Activated CD8-positive, alpha-beta memory T cell treated with anti-CD3 and anti-CD28 coated beads, Interleukin-2, amount 10 ng/mL, durations not matched to agents 7 days and 5 days (primary cell): ENCODE data around the gene OPA1. TPM values are rescaled to one million over a fixed set of nuclear protein-coding genes. Genes with fewer than 3 reads are reported as not detected.
"Not testable (repeated sequence)": the region's sequence is repeated elsewhere in the genome, so short reads cannot be mapped to it uniquely, and the experiment has no call there.

Experiments used
- ATAC-seq: fragments of 150-1000 bp; cut with Tn5 transposase; one replicate; pipeline ENCODE4 v1.10.0; 2021; ENCODE audit warnings: moderate library complexity
- CTCF ChIA-PET: fragments of 350-600 bp; sonication (Branson Sonifier 250); formaldehyde crosslinking; loops from one replicate; lab custom pipeline; 2021; ENCODE audit warnings: antibody characterized with exemption; lab: Charles Lee
- DNase-seq: peaks from one replicate; pipeline ENCODE4 v3.0.0-alpha.2; 2020
- H3K27ac Mint-ChIP-seq: one replicate; pipeline ENCODE4 v1.8.0; 2021; ENCODE audit warnings: mild to moderate bottlenecking, mixed read lengths
- H3K27me3 Mint-ChIP-seq: one replicate; pipeline ENCODE4 v1.8.0; 2021; ENCODE audit warnings: mixed read lengths
- H3K36me3 Mint-ChIP-seq: one replicate; pipeline ENCODE4 v1.8.0; 2021; ENCODE audit warnings: mild to moderate bottlenecking, mixed read lengths
- H3K4me1 Mint-ChIP-seq: one replicate; pipeline ENCODE4 v1.8.0; 2021; ENCODE audit warnings: mixed read lengths
- H3K4me3 Mint-ChIP-seq: one replicate; pipeline ENCODE4 v1.8.0; 2021; ENCODE audit warnings: mild to moderate bottlenecking, moderate library complexity, mixed read lengths
- H3K9me3 Mint-ChIP-seq: one replicate; pipeline ENCODE4 v1.8.0; 2022; ENCODE audit warnings: low read depth, mixed read lengths
- total RNA-seq, 2 experiments: library from RNA; stranded (reverse); gene quantifications; one replicate each; pipeline ENCODE4 v1.2.3, GENCODE V29; 2021

The OPA1 gene
- total RNA-seq, 2 experiments from 2014 or later = 56.5 to 61.7 TPM

DNA sequence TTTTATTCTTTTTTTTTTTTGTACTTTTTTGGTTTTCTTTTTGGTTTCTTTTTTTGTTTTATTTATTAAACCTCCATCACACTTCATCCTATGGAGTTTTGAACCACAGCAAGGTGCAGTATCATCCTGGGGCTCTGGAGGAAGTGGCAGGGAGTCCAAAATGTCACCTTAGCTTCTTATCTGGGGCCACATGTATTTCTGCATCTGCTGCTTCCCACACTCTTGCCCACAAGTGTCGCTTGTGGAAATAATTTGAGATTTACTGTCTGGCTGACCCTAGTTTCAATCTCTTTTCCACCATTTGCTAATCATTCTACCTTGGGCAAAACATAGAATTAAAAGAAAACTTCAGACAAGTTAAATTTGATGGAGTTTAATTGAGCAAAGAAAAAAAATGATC lies 6.4 kb downstream of the OPA1 start:
- peaks cover 41% of the 10 kb centered on the region for H3K4me1 Mint-ChIP-seq
- no peaks in the 10 kb centered on the region for H3K9me3 Mint-ChIP-seq
- CTCF ChIA-PET = interaction anchor here (1.0 to 1.7 kb wide), 2 partner anchors 13 to 18 kb away, joined by 3 to 4 read pairs; no protein-coding TSS in a partner anchor
- H3K36me3 Mint-ChIP-seq = peaks cover 36% of the 10 kb centered on the region
- ATAC-seq = no peak
- H3K4me3 Mint-ChIP-seq = no peak overlapping the region
- no peaks in the 10 kb centered on the region for H3K27me3 Mint-ChIP-seq
- no peak overlapping the region for H3K27ac Mint-ChIP-seq
- no peak for DNase-seq

DNA sequence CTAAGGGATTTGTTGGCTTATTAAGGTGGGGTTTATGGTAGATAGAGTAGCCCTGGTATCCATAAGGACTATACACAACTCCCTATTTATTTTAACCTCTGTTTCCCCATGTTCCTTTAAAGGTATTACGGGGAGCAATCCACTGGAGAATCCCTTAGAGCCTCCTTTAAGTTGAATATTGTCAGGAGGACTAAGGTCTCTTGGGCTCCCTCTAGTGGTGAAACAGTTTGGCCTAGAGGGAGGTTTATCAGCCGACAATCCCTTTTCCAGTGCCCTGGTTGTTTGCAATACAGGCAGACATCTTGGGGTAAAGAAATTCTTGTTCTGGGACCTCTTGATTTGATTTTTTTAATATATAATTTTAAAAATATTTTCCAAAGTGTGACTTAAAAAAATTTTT lies 12.9 kb downstream of the OPA1 start:
- Mint-ChIP-seq H3K36me3 (peaks cover 36% of the 10 kb centered on the region), H3K4me1 (no peaks in the 10 kb centered on the region), H3K27ac (no peak overlapping the region), H3K4me3 (no peak overlapping the region), H3K9me3 (peaks cover 2% of the 10 kb centered on the region), H3K27me3 (no peaks in the 10 kb centered on the region)
- peak; percentile 63 for DNase-seq
- CTCF ChIA-PET = no interaction called here
- peak; percentile 78 for ATAC-seq

DNA sequence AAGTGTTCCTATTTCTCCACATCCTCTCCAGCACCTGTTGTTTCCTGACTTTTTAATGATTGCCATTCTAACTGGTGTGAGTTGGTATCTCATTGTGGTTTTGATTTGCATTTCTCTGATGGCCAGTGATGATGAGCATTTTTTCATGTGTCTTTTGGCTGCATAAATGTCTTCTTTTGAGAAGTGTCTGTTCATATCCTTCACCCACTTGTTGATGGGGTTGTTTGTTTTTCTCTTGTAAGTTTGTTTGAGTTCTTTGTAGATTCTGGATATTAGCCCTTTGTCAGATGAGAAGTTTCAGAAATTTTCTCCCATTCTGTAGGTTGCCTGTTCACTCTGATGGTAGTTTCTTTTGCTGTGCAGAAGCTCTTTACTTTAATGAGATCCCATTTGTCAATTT lies 13.9 kb downstream of the OPA1 start:
- H3K27ac Mint-ChIP-seq, H3K9me3 Mint-ChIP-seq, ATAC-seq, H3K4me1 Mint-ChIP-seq, DNase-seq, CTCF ChIA-PET, H3K27me3 Mint-ChIP-seq, H3K4me3 Mint-ChIP-seq: not testable (repeated sequence)
- H3K36me3 Mint-ChIP-seq = peaks cover 45% of the 10 kb centered on the region

DNA sequence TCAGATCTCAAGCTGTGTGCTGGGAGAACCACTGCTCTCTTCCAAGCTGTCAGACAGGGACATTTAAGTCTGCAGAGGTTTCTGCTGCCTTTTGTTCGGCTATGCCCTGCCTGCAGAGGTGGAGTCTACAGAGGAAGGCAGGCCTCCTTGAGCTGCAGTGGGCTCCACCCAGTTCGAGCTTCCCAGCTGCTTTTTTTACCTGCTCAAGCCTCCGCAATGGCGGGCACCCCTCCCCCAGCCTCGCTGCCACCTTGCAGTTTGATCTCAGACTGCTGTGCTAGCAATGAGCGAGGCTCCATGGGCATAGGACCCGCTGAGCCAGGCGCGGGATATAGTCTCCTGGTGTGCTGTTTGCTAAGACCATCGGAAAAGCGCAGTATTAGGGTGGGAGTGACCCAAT lies 17.5 kb downstream of the OPA1 start:
- H3K27me3 Mint-ChIP-seq, CTCF ChIA-PET, H3K27ac Mint-ChIP-seq, H3K4me3 Mint-ChIP-seq, ATAC-seq, H3K9me3 Mint-ChIP-seq, DNase-seq: not testable (repeated sequence)
- peaks cover 15% of the 10 kb centered on the region for H3K4me1 Mint-ChIP-seq
- peaks cover 72% of the 10 kb centered on the region for H3K36me3 Mint-ChIP-seq

DNA sequence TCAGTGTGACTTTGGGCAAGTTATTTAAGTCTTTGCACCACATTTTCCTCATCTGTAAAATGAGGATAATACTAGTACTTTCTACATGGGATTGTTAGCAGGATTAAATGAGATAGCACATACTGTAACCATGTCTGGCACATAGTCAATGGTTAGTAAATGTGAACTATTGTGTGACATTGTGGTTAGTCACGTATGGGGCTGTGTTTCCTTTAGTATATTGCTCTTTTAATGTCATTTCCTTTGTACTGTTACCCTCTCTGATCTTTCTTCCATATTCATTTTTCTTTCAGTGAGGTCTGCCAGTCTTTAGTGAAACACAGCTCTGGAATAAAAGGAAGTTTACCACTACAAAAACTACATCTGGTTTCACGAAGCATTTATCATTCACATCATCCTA lies 21.4 kb downstream of the OPA1 start:
- H3K36me3 Mint-ChIP-seq = peaks cover 73% of the 10 kb centered on the region
- no peak overlapping the region for H3K4me3 Mint-ChIP-seq
- H3K4me1 Mint-ChIP-seq = peaks cover 20% of the 10 kb centered on the region
- DNase-seq = no peak
- H3K9me3 Mint-ChIP-seq = peaks cover 3% of the 10 kb centered on the region
- no peaks in the 10 kb centered on the region for H3K27me3 Mint-ChIP-seq
- CTCF ChIA-PET = no interaction called here
- ATAC-seq = peak; percentile 74
- H3K27ac Mint-ChIP-seq = peak overlapping the region; percentile 78

DNA sequence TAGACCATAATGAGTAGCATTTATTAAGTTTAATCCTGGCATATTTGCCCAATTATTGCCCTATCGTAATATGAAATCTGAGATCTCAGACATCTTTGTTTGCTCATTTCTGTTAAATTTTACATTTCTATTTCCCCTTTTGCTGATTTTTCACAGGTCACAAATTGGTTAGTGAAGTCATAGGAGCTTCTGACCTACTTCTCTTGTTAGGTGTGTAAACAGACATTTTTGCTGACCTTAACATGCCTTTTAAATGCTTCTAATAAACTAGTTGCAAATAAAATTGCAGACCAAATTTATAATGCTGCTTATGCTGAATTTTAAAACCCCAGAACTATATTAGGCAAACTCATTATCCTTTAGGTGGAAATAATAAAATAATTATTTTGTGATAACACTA lies 24.6 kb downstream of the OPA1 start:
- ATAC-seq (no peak), DNase-seq (no peak)
- H3K36me3 Mint-ChIP-seq = peaks cover 61% of the 10 kb centered on the region
- H3K27ac Mint-ChIP-seq = no peak overlapping the region
- H3K27me3 Mint-ChIP-seq = no peaks in the 10 kb centered on the region
- peaks cover 3% of the 10 kb centered on the region for H3K9me3 Mint-ChIP-seq
- CTCF ChIA-PET = interaction anchor here (1.5 kb wide), 1 partner anchor 19 kb away, joined by 4 read pairs; no protein-coding TSS in a partner anchor
- H3K4me1 Mint-ChIP-seq = peaks cover 42% of the 10 kb centered on the region
- H3K4me3 Mint-ChIP-seq = no peak overlapping the region

DNA sequence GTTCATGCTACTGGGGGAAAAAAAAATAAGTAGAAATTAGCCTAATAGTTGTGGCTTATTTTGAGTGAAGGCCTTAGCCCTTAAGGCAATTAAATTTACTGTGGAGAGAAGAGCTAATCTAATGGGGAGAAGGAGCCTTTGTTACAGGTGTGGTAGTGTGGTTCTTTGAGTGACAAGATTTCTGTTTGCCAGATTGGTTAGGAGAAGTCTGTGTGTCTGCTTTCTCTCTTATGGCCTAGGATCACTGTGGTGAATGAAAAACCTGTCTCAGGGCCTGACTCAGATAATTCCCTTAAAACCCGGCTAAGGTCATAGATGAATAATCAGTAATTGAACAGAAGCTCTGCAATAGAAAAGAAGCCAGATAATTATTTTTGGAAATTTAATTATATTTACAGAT lies 27.0 kb downstream of the OPA1 start:
- CTCF ChIA-PET = interaction anchor here (0.9 to 1.5 kb wide), 2 partner anchors 19 to 713 kb away, joined by 3 to 6 read pairs; no protein-coding TSS in a partner anchor
- H3K4me1 Mint-ChIP-seq = peaks cover 36% of the 10 kb centered on the region
- H3K4me3 Mint-ChIP-seq = peak overlapping the region; percentile 35
- peak; percentile 52 for ATAC-seq
- no peaks in the 10 kb centered on the region for H3K27me3 Mint-ChIP-seq
- no peak for DNase-seq
- H3K36me3 Mint-ChIP-seq = peaks cover 47% of the 10 kb centered on the region
- peak overlapping the region; percentile 74 for H3K27ac Mint-ChIP-seq
- H3K9me3 Mint-ChIP-seq = no peaks in the 10 kb centered on the region

DNA sequence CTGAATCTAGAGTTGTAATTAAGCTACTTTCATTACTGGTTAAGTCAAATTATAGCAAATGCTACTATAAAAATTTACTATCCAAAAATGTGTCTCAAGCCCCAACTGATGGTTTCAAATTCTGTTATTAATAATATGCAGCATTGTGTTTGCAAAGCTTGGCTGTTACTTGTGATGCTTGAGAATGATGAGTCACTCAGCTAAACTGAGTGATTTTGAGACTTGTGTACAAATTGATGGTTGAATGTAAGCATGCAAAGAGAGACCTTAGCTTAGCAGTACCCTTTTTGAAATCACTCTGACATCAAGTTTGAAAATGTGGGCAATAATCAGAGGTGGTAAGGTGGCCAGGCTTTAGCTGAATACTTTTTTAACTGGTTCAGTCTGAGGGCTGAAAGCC lies 27.6 kb downstream of the OPA1 start:
- Mint-ChIP-seq H3K27ac (peak overlapping the region; percentile 76), H3K36me3 (peaks cover 43% of the 10 kb centered on the region), H3K4me3 (peak overlapping the region; percentile 19), H3K9me3 (no peaks in the 10 kb centered on the region), H3K27me3 (no peaks in the 10 kb centered on the region), H3K4me1 (peaks cover 34% of the 10 kb centered on the region)
- ATAC-seq = peak; percentile 92
- no peak for DNase-seq
- CTCF ChIA-PET = interaction anchor here (0.9 to 1.5 kb wide), 2 partner anchors 19 to 713 kb away, joined by 3 to 6 read pairs; no protein-coding TSS in a partner anchor

DNA sequence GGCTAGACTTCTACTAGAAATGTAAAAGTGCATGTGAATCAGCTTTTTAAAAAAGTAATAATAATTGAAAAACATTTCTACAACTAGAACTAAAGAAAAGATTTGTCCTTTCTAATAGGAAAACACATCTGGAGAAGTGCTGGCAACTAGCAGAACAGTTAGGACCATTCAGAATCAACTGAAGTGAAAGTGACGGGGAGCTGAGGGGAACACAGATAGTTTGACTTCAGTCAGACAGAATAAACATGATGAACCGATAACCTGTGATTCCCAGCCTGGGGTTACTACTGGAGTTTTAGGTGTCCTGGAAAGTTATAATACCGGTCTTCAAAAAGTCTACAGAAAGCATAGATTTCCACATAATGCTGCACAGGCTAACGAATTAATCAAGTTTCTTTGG lies 28.1 kb downstream of the OPA1 start:
- Mint-ChIP-seq H3K27ac (peak overlapping the region; percentile 76), H3K4me1 (peaks cover 33% of the 10 kb centered on the region), H3K27me3 (no peaks in the 10 kb centered on the region), H3K4me3 (peak overlapping the region; percentile 15), H3K9me3 (no peaks in the 10 kb centered on the region), H3K36me3 (peaks cover 45% of the 10 kb centered on the region)
- CTCF ChIA-PET = interaction anchor here (0.9 to 1.5 kb wide), 2 partner anchors 20 to 712 kb away, joined by 3 to 6 read pairs; no protein-coding TSS in a partner anchor
- ATAC-seq (peak; percentile 43), DNase-seq (no peak)

DNA sequence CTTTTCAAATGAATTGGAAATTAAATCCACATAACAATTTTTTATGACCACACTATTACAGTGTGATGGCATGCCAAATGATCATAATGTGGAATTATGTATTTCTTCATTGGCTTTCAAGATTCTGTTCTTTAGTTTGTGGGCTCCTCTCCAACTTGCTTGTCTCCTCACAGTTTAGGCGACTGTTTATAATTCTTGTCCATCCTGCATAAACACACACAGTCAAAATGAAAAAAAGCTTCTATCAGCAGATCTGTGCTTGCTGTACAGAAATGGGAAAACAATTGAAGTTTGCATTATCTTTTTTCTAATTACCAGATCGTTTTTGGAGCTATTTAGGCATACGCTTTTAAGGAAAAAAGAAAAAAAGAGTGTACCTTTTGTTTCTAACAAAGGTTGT lies 37.0 kb downstream of the OPA1 start:
- no peak overlapping the region for H3K4me3 Mint-ChIP-seq
- CTCF ChIA-PET = no interaction called here

DNA sequence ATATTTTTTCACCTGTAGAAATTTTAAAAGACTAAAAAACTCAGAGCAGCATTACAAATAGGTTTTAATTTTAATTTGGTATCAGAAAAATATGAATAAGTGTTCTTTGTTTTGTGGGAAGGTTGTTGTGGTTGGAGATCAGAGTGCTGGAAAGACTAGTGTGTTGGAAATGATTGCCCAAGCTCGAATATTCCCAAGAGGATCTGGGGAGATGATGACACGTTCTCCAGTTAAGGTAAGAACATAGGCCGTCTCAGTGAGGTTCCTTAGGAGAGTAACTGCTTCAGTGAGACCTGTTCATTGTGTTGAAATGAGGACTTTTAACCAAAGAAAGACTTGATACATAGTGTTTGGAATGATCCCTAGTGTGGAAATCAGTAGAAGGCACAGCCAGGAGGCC lies 44.8 kb downstream of the OPA1 start:
- H3K27ac Mint-ChIP-seq = no peak overlapping the region
- CTCF ChIA-PET = interaction anchor here (1.5 kb wide), 1 partner anchor 11 kb away, joined by 5 read pairs; no protein-coding TSS in a partner anchor
- peaks cover 7% of the 10 kb centered on the region for H3K36me3 Mint-ChIP-seq
- DNase-seq = no peak
- H3K4me1 Mint-ChIP-seq = no peaks in the 10 kb centered on the region
- no peak for ATAC-seq
- H3K27me3 Mint-ChIP-seq = no peaks in the 10 kb centered on the region
- H3K9me3 Mint-ChIP-seq = no peaks in the 10 kb centered on the region
- H3K4me3 Mint-ChIP-seq = no peak overlapping the region

More for the DNA sequence above, 37.0 kb downstream of the OPA1 start:
- Mint-ChIP-seq H3K27me3 (no peaks in the 10 kb centered on the region), H3K4me1 (no peaks in the 10 kb centered on the region), H3K36me3 (peaks cover 26% of the 10 kb centered on the region), H3K27ac (no peak overlapping the region), H3K9me3 (no peaks in the 10 kb centered on the region)
- ATAC-seq (no peak), DNase-seq (no peak)

DNA sequence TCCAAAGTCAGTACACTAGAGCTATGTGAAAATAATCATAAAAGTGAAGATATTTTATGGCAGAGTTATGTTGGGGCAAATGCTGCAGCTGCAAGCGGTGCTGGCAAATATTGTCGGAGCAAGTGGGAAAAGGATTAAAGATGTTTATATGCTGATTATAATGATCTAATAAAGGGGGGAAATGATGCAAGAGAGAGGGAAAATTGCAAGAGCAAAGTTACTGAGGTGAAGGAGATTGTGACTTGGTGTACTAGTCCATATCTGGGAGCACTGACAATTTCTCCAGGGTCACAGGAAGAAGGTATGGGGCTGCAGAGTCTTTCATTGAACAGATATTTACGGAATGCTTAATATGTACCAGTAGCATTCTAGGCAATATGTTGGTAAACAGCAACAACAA lies 45.8 kb downstream of the OPA1 start:
- CTCF ChIA-PET = no interaction called here
- DNase-seq = no peak
- Mint-ChIP-seq H3K36me3 (peaks cover 10% of the 10 kb centered on the region), H3K4me1 (no peaks in the 10 kb centered on the region), H3K27ac (no peak overlapping the region), H3K27me3 (no peaks in the 10 kb centered on the region), H3K4me3 (no peak overlapping the region), H3K9me3 (no peaks in the 10 kb centered on the region)
- ATAC-seq = no peak

DNA sequence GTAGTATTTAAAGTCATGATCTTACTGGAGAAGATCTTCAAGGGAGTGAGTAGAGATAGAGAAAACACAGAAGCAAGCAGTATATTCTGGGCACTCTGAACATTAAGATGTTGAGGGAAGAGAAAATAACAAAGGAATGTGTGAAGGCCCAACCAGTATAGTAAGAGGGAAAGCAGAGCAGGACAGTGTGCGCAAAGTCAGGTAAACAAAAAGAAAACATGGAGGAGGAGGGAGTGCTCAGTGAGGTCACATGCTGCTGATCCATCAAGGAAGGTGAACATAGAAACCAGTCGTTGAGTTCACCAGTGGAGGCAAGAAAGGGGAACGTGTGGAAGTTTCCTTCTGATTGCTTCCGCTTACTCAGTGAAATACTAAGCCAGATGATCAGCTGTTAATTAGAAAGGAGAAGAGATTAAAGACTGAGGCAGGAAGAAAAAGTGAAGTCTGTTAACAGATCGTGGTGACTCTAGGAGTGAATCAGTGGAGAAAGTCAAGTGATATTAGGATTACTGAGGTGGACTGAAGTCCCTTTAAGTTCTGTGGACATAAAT lies 47.2 kb downstream of the OPA1 start:
- Mint-ChIP-seq H3K27me3 (no peaks in the 10 kb centered on the region), H3K9me3 (no peaks in the 10 kb centered on the region), H3K4me3 (no peak overlapping the region), H3K27ac (no peak overlapping the region), H3K36me3 (peaks cover 14% of the 10 kb centered on the region), H3K4me1 (no peaks in the 10 kb centered on the region)
- DNase-seq = no peak
- CTCF ChIA-PET = no interaction called here
- no peak for ATAC-seq

DNA sequence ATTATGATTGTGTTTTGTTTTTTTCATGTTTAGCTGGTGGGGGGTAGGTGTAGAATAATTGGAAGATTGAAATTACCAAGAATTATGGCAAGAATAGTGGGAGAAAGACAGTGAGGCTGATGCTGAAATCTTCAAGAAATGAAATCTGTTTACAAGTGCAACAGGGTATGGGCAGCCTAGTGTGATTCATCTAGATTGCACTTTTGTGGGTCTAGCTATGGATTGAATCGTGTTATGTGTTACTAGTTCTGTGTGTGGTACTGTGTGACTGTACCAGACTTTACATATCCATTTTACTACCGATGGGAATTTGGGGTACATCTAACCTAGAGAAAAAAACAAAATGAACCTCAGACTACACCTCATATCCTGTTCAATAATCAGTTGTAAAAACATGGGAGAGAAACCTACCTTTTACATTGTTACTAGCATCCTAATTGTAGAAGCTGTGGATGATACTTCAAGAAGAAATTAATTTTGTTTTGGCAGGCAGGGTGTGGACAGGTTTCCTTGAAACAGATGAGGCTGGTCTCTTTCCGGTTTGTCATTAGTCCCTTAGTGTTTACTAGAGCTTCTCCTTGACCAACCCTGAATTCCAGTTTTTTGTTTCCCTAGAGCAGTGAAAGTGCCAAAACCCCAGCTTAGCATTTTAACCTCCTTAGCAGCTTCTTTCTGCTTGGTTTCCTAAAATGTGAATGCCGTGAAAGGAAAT lies 47.9 kb downstream of the OPA1 start:
- no peaks in the 10 kb centered on the region for H3K27me3 Mint-ChIP-seq
- H3K4me3 Mint-ChIP-seq = no peak overlapping the region
- no peak overlapping the region for H3K27ac Mint-ChIP-seq
- ATAC-seq (no peak), DNase-seq (no peak)
- CTCF ChIA-PET = no interaction called here
- peaks cover 15% of the 10 kb centered on the region for H3K36me3 Mint-ChIP-seq
- H3K4me1 Mint-ChIP-seq = no peaks in the 10 kb centered on the region
- no peaks in the 10 kb centered on the region for H3K9me3 Mint-ChIP-seq
